A673 (cell line): ENCODE results near the gene NECAB3. TPM values are rescaled to one million over a fixed set of nuclear protein-coding genes. Genes with fewer than 3 reads are reported as not detected.

ENCODE experiments used
- BruUV-seq: library from RNA; stranded (reverse); fragments of 400-500 nt; replicated peaks from 2 replicates; lab custom pipeline; 2021; lab: Mats Ljungman, UMichigan
- CTCF ChIA-PET: fragments of 300-600 bp; sonication (Branson Sonifier 250); formaldehyde crosslinking; loops from one replicate; lab custom pipeline; 2022; ENCODE audit warnings: antibody characterized with exemption; lab: Charles Lee
- POLR2A ChIA-PET: fragments of 300-600 bp; sonication (Branson Sonifier 250); formaldehyde crosslinking; loops from one replicate; lab custom pipeline; 2022; ENCODE audit warnings: antibody characterized with exemption; ENCODE audit not compliant: low non-redundant PET; lab: Charles Lee
- DNase-seq: peaks from one replicate; pipeline ENCODE4 v3.0.0-alpha.2; 2015; ENCODE audit warnings: low spot score
- H3K27ac ChIP-seq: fragments of 200-600 bp; sonication (generic); 2 replicates; pipeline ENCODE4 v1.5.1; 2016; ENCODE audit warnings: mixed run types, low read depth, mild to moderate bottlenecking, mixed read lengths, antibody characterized with exemption, low read length; ENCODE audit not compliant: poor library complexity, severe bottlenecking
- H3K27me3 ChIP-seq: fragments of 200-600 bp; sonication (generic); replicated peaks from 2 replicates; pipeline ENCODE4 v1.6.1; 2017; ENCODE audit warnings: mixed run types, low read depth, mild to moderate bottlenecking, mixed read lengths, antibody characterized with exemption, low read length; ENCODE audit not compliant: insufficient read depth, poor library complexity
- H3K36me3 ChIP-seq: fragments of 200-600 bp; sonication (generic); 2 replicates; pipeline ENCODE4 v1.6.1; 2016; ENCODE audit warnings: mixed run types, mild to moderate bottlenecking, mixed read lengths, antibody characterized with exemption, low read length; ENCODE audit not compliant: insufficient read depth, poor library complexity, severe bottlenecking
- H3K4me1 ChIP-seq: fragments of 200-600 bp; sonication (generic); 2 replicates; pipeline ENCODE4 v1.6.1; 2017; ENCODE audit warnings: mixed run types, mild to moderate bottlenecking, mixed read lengths, antibody characterized with exemption, low read length; ENCODE audit not compliant: insufficient read depth, poor library complexity, severe bottlenecking
- H3K4me3 ChIP-seq: fragments of 200-600 bp; sonication (generic); 2 replicates; pipeline ENCODE4 v1.5.1; 2016; ENCODE audit warnings: low read depth, mixed run types, mild to moderate bottlenecking, mixed read lengths, low read length; ENCODE audit not compliant: poor library complexity, severe bottlenecking
- H3K9me3 ChIP-seq: fragments of 200-600 bp; sonication (generic); 2 replicates; pipeline ENCODE4 v1.6.1; 2016; ENCODE audit warnings: mixed run types, low read depth, mild to moderate bottlenecking, mixed read lengths, antibody characterized with exemption, low read length; ENCODE audit not compliant: poor library complexity, severe bottlenecking
- EZH2 ChIP-seq: fragments of 200-600 bp; sonication (generic); IDR thresholded peaks from 2 replicates; pipeline ENCODE4 v1.6.1; 2017; ENCODE audit warnings: borderline replicate concordance, low read depth, mild to moderate bottlenecking, mixed read lengths, antibody characterized with exemption, low read length; ENCODE audit not compliant: poor library complexity, severe bottlenecking
- intact Hi-C: fragments of 100-400 bp; cut with micrococcal nuclease; formaldehyde crosslinking; loops from one replicate; pipeline ENCODE4 v1.10.0; 2022; ENCODE audit not compliant: unreplicated experiment
- total RNA-seq: library from RNA; stranded (reverse); gene quantifications from 2 replicates; pipeline ENCODE4 v1.2.3, GENCODE V29; 2021
- TF ChIP-seq, protein P1 (sequence below): fragments of 300-800, 200-600 bp; sonication (generic); conservative IDR thresholded peaks from 2 replicates; pipeline ENCODE4 v1.5.1; 2017; ENCODE audit warnings: low read depth, mild to moderate bottlenecking, antibody characterized with exemption, low read length, moderate library complexity, mixed read lengths

NECAB3 gene
- total RNA-seq, 1 experiment from 2014 or later = 83.1 TPM

- no peak for DNase-seq
- no peak for TF ChIP-seq EZH2
- TF ChIP-seq, protein P1, sequence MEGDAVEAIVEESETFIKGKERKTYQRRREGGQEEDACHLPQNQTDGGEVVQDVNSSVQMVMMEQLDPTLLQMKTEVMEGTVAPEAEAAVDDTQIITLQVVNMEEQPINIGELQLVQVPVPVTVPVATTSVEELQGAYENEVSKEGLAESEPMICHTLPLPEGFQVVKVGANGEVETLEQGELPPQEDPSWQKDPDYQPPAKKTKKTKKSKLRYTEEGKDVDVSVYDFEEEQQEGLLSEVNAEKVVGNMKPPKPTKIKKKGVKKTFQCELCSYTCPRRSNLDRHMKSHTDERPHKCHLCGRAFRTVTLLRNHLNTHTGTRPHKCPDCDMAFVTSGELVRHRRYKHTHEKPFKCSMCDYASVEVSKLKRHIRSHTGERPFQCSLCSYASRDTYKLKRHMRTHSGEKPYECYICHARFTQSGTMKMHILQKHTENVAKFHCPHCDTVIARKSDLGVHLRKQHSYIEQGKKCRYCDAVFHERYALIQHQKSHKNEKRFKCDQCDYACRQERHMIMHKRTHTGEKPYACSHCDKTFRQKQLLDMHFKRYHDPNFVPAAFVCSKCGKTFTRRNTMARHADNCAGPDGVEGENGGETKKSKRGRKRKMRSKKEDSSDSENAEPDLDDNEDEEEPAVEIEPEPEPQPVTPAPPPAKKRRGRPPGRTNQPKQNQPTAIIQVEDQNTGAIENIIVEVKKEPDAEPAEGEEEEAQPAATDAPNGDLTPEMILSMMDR = no peak
- H3K9me3 ChIP-seq = no peaks in the 10 kb centered on the region
- ChIA-PET CTCF (no interaction called here), POLR2A (no interaction called here)
- H3K4me3 ChIP-seq = no peak overlapping the region
- no TSS peak for BruUV-seq
- intact Hi-C loops = no loop called here
- no peaks in the 10 kb centered on the region for H3K4me1 ChIP-seq
- H3K36me3 ChIP-seq = no peaks in the 10 kb centered on the region
- H3K27ac ChIP-seq = no peak overlapping the region
- no peaks in the 10 kb centered on the region for H3K27me3 ChIP-seq
Observed at GRCh38 chr20:33696448-33696847, 22.2 kb upstream of the NECAB3 start.

- POLR2A ChIA-PET = no interaction called here
- BruUV-seq = no TSS peak
- Histone ChIP-seq H3K4me3 (no peak overlapping the region), H3K36me3 (no peaks in the 10 kb centered on the region), H3K27ac (no peak overlapping the region), H3K27me3 (no peaks in the 10 kb centered on the region), H3K9me3 (no peaks in the 10 kb centered on the region), H3K4me1 (no peaks in the 10 kb centered on the region)
- DNase-seq = no peak
- intact Hi-C loops = no loop called here
- CTCF ChIA-PET = no interaction called here
- no peak for TF ChIP-seq EZH2
- TF ChIP-seq, protein P1 = no peak
Observed at GRCh38 chr20:33694639-33695012, 20.4 kb upstream of the NECAB3 start.

- Histone ChIP-seq H3K27ac (no peak overlapping the region), H3K9me3 (no peaks in the 10 kb centered on the region), H3K4me1 (no peaks in the 10 kb centered on the region), H3K27me3 (no peaks in the 10 kb centered on the region), H3K4me3 (no peak overlapping the region), H3K36me3 (no peaks in the 10 kb centered on the region)
- TF ChIP-seq, protein P1 = no peak
- no peak for TF ChIP-seq EZH2
- no TSS peak for BruUV-seq
- CTCF ChIA-PET = no interaction called here
- intact Hi-C loops = no loop called here
- no peak for DNase-seq
- POLR2A ChIA-PET = no interaction called here
Observed at GRCh38 chr20:33693741-33694638, 19.8 kb upstream of the NECAB3 start.
